ENCODE measurements around the gene ZDHHC18. TPM values are rescaled to one million over a fixed set of nuclear protein-coding genes. Genes with fewer than 3 reads are reported as not detected.

The ZDHHC18 gene, protein sequence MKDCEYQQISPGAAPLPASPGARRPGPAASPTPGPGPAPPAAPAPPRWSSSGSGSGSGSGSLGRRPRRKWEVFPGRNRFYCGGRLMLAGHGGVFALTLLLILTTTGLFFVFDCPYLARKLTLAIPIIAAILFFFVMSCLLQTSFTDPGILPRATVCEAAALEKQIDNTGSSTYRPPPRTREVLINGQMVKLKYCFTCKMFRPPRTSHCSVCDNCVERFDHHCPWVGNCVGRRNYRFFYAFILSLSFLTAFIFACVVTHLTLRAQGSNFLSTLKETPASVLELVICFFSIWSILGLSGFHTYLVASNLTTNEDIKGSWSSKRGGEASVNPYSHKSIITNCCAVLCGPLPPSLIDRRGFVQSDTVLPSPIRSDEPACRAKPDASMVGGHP
- 10 to 100 TPM; 20.0 to 29.3 (median 21.3) TPM for polyA plus RNA-seq (ENCODE audit: insufficient read length in 4 of 4)

DNA sequence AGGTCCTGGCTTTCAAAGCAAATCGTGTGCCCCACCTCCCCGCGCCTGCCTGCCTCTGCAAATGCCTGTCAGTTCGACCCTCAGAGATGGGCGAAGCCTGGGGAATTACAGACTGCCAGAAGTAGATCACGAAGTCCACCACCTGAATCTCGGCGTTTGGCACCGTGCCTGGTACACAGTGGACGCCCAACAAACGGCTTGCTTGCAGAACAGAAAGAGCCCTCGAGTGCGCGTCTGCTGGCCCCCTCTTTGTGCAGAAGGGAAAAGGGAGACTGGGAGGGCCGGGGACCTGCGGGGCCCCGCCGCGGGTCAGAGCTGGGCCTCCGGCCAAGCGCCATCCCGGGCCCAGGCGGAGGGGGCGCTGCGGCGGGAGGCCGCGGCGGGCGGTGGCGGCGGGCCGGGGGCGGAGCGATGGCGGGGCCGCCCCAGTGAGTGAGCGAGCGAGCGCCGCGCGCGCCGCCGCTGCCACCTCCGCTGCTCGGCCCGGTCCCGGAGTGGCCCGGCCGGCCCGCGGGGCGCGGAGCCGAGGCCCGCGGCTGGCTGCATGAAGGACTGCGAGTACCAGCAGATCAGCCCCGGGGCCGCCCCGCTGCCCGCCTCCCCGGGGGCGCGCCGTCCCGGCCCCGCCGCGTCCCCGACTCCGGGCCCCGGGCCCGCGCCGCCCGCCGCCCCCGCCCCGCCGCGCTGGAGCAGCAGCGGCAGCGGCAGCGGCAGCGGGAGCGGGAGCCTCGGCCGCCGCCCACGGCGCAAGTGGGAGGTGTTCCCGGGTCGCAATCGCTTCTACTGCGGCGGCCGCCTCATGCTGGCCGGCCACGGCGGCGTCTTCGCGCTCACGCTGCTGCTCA, at the start of gene ZDHHC18:
TSS of gene ZDHHC18 (plus strand) at position 428 of the 845 bp plus-strand sequence. CDS start at position 545, 117 bp downstream.
- DNase-seq (ENCODE audit: low read depth in 4 of 4, low spot score in 2 of 4) = peak in 3 of 4 donors; percentile 40 to 47 (median 47)

GRCh38 chr1:26779098-26779668, 47.3 kb upstream of the ZDHHC18 start:
- DNase-seq (ENCODE audit: low read depth in 4 of 4, low spot score in 2 of 4) = no peak

DNA sequence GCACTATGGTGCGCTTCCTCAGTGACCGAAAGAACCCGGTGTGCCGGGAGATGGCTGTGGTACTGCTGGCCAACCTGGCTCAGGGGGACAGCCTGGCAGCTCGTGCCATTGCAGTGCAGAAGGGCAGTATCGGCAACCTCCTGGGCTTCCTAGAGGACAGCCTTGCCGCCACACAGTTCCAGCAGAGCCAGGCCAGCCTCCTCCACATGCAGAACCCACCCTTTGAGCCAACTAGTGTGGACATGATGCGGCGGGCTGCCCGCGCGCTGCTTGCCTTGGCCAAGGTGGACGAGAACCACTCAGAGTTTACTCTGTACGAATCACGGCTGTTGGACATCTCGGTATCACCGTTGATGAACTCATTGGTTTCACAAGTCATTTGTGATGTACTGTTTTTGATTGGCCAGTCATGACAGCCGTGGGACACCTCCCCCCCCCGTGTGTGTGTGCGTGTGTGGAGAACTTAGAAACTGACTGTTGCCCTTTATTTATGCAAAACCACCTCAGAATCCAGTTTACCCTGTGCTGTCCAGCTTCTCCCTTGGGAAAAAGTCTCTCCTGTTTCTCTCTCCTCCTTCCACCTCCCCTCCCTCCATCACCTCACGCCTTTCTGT, 46.0 kb upstream of the ZDHHC18 start:
- DNase-seq (ENCODE audit: low read depth in 4 of 4, low spot score in 2 of 4) = no peak

- no peak for DNase-seq (ENCODE audit: low read depth in 4 of 4, low spot score in 2 of 4)
Observed at GRCh38 chr1:26781206-26781825, 45.2 kb upstream of the ZDHHC18 start.

- no peak for DNase-seq (ENCODE audit: low read depth in 4 of 4, low spot score in 2 of 4)
Observed at GRCh38 chr1:26782521-26783212, 43.8 kb upstream of the ZDHHC18 start.

DNA sequence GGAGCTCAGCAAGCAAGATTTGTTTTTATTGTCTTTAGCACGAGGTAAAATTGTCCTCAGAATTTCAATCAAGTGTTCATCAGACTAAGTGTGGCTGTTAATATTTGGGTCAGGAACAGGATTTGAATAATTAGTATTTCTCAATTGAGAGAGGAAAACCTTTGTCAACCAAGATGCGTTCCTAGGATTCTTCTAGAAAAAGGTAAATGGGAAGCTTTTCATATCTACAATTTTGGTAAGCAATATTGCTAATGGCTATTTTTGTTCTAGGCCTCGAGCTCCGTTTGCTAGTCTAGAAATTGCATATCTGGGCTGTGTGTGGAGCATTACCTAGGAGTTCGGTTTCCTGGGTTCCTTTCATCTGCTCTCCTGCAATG, 42.9 kb upstream of the ZDHHC18 start:
- no peak for DNase-seq (ENCODE audit: low read depth in 4 of 4, low spot score in 2 of 4)

DNA sequence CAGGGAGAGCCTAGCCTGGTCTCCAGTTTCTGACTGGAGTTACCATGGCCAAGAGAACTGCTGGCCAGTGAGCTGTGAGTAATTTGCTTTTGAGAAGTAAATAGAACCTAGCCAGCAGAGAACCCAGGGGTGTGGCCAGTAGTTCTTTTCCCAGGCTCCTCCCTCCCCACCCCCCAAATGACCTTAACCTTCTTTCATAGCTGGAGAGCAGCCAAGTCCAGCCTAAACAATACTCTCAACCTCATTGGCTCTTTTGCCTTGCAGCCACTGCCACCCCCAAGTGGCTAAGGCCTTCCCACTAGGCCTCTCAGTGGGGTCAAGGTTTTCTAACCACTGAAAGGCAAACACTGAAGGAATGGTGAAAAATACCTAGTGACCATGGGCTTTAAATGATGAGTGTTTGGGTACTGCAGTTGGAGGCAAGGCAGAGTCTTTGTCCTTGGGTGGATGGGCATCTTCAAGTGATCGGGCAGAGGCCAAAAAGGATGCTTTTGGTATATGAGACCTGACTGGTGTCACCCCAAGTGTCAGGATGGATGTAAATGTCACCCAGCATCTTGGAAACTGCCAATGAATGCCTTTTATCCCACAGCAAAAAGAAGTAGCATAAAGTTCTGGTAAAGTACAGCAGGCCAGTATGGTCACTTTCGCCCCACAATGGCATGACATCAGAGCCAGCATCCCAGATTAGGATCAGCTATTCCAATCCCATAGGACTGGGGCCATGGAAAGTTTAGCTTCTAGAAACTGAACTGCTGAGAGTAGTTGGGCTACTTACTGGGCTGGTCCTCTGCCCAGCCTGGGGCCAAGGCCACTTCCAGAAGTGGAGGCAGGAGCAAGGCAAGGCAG, 42.2 kb upstream of the ZDHHC18 start:
- peak in 1 of 4 donors; percentile 46 for DNase-seq (ENCODE audit: low read depth in 4 of 4, low spot score in 2 of 4)

- no peak for DNase-seq (ENCODE audit: low read depth in 4 of 4, low spot score in 2 of 4)
Observed at GRCh38 chr1:26784886-26785285, 41.6 kb upstream of the ZDHHC18 start.

DNA sequence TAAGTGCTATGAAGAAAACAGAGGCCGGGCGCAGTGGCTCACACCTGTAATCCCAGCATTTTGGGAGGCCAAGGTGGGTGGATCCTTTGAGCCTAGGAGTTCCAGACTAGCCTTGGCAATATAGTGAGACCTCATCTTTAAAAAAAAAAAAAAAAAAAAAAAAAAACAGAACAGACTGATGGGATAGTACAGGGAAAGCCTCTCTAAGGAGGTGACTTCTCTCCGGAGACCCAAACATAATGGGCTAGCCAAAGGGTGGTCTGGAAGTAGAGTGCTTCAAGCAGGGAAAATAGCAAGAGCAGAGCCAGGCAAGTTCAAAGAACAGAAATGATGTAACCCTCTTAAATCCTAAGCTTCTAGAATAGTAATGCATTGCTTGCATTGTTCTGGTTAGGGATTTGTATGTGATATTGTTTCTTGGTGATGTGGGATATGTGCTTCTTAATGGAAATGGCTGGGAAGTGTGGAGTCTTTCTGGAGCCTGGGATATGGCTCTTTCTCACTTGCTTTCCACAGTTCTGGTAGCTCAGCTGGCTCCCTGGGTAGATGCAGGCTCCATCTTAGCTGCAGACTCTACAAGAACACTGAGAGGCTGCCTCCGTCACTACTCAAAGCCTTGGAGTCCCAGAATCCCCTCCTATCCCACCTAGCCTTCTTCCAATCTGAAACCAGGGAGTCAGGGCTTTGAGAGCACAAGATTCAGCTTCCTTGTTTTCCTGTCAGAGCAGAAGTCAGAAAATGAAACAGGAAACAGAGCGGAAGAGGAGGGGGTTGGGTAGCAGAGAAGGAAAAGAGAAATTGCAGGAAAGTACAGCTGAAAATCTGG, 40.7 kb upstream of the ZDHHC18 start:
- no peak for DNase-seq (ENCODE audit: low read depth in 4 of 4, low spot score in 2 of 4)

DNA sequence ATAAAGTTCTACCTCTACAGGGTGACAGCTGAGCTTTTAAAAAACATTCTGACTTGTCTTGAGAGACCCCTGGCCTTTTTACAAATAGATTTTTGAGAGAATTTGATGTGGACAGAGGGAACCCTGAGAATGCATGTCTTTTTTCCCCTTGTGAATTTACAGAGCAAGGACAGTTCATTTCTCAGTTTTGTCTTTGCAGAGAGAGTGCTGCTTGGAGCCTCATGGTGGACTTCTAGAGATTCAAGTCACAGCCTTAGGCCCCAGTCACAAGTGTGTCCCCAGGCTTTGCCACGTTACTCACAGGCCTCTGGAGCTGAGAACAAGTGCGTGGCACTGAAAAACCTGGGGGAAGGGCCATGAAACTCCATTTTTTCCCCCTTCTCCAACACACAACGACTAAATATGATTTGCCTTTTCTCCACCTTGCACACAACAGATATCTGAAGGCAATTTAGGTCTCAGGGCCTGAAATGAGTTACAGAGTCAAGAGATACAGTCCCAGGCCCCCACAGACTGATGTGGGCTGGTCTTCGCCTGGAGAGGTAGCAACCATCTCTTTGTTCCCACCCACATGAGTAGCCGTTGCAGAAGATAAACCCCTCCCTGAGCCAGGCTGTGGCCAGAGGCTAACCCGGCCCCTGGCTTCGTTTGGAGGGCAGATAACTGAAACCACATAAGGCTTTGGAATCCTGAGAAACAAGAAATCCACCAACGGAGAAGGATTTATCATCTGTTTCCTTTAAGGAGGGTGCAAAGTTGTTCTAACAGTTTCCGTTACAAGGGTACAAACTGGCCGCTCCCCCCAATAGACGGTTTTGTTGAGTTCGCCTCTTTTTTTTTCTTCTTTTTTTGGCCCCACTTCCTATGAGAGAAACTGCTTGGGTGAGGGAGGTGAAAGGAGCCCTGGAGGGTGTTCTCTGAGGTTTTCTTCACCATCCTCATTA, 39.8 kb upstream of the ZDHHC18 start:
- DNase-seq (ENCODE audit: low read depth in 4 of 4, low spot score in 2 of 4) = no peak

DNA sequence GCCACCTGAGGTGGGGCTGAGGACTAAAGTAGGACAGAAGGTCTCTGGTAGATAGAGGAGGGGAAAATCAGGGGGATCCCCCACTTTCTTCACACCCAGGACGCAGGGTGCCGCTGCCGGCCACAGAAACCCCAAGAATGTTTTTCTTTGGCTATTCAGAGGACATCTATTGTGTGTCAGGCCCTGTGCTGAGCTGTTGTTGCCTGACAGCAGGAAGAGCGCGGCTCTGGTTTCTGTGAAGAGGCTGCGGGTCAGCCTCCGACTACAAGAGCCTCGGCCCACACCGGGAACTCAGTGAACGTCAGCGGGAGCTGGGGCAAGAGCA, 39.1 kb upstream of the ZDHHC18 start:
- DNase-seq (ENCODE audit: low read depth in 4 of 4, low spot score in 2 of 4) = no peak

DNA sequence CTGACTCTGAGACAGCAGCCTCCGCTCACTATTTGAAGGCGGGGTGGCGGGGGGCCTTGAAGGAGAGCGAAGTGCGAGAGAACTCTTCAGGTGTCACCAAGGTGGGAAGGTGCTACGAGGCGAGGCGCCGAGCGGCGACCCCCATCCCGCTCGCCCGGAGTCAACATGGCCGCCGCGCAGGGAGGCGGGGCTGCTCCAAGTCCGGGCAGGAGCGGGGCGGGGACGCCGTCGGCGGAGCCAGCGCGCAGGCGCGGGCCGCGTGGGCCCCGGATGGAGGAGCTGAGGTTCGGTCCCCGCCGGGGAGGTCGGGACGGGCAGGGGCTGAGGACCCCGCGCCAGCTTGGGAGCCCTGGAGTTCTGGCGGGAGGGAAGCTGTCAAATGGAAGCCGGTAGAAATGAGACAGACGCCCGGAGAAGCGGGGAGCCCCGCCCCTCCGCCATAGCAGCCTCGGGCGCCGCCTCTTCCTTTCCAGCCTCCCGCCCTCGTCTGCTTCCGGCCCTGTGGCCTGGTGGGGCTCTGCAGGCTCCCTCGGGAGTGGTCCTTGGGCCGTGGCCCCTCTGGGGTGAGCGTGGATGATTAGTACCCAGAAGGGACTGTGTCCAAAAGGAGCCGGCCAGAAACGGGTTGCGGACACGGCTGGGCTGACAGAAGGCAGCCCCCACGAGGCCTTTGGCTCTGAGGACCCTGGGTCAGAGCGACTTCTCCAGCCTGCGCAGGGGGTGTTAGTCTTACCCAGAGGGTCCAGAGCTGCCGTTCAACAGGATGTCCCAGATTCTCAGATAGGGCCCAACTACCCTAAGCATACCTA, 38.6 kb upstream of the ZDHHC18 start, which contains the start of gene PIGV:
TSS of gene PIGV (plus strand) at position 245 of the 809 bp plus-strand sequence. CDS start 2,866 bp downstream, outside the sequence.
- DNase-seq (ENCODE audit: low read depth in 4 of 4, low spot score in 2 of 4) = peak; percentile 83 to 87 (median 86)

- no peak for DNase-seq (ENCODE audit: low read depth in 4 of 4, low spot score in 2 of 4)
Observed at GRCh38 chr1:26788515-26788785, 38.0 kb upstream of the ZDHHC18 start.

DNA sequence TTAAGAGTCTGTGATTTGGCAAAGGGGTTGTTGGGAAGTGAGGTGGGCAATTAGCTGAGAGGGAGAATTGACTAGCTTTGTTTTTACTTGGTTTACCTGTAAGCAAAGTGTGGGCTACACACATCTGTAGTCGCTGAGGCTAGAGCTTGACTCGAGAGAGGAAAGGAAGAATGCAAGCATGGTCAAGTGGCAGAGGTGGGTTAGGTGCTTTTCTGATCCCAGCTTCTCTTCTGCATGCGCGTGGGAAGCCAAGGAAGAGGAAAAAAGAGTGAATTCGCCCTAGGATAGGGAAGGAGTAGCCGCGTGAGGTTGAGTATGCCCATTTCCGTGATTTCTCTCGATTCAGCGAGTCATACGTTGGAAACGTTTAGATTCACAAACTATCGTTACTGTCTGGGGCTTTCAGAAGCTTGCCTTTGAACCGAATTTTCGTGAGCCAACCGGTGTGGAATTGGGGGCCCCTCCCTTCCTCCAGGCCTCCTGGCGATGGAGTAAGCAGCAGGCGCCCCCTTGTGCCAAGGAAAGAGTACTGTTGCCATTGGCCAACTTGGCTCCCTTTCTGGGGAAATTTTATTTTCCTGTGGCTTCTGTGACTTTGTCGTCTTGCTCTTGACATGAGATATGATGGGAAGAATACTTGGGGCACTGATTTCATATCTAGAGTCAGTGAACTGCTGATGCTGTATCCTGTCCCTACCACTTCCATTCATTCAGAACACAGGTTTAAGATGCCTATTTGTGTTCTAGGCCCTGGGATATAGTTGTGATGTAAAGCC, 37.5 kb upstream of the ZDHHC18 start:
- peak in 3 of 4 donors; percentile 68 to 79 (median 74) for DNase-seq (ENCODE audit: low read depth in 4 of 4, low spot score in 2 of 4)

GRCh38 chr1:26789612-26789865, 36.9 kb upstream of the ZDHHC18 start:
- DNase-seq (ENCODE audit: low read depth in 4 of 4, low spot score in 2 of 4) = no peak

- DNase-seq (ENCODE audit: low read depth in 4 of 4, low spot score in 2 of 4) = no peak
Observed at GRCh38 chr1:26789931-26790330, 36.6 kb upstream of the ZDHHC18 start.

Data from left renal cortex interstitium (tissue), 4 donors.